ENCODE data around the gene TSN.

Gene TSN

DNA sequence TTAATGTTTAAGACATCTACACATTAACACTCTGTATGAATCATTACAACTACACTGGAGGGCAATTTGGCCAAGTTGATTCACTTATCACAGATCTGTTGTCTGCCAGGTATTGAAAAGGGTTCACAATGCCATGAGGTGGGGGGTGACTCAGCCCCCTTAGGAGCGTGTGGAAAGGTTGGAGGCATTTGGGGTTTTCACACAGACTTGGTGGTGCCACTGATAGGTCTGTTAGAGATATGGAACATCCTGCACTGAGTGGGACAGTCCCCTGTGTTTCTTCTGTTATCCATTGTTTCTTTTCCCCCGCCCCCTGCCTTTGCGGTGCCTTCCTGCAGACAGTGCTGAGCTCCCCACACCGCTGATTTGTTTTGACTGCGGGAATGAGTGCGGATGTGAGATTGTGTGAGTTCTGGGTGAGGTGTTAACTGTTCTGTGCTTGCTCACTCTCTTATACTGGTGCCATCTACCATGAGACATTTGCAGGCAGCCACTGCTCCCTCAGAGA, 9.3 kb upstream of the TSN start:
- peak; percentile 19 for DNase-seq (ENCODE audit: low spot score)

DNA sequence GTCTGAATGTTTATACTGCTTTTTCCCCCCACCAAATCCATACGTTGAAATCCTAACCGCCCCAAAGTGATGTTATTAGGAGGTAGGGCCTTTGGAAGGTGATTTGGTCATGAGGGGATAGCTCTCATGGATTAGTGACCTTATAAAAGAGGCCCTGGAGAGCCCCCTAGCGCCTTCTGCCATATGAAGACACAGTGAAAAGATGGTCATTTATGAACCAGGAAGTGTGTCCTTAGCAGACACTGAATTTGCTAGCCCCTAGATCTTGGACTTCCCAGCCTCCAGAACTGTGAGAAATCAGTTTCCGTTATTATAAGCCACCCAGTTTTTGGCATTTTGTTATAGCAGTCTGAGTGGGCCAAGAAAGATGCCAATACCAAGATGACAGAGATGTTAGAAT, 7.2 kb upstream of the TSN start:
- peak; percentile 16 for DNase-seq (ENCODE audit: low spot score)

DNA sequence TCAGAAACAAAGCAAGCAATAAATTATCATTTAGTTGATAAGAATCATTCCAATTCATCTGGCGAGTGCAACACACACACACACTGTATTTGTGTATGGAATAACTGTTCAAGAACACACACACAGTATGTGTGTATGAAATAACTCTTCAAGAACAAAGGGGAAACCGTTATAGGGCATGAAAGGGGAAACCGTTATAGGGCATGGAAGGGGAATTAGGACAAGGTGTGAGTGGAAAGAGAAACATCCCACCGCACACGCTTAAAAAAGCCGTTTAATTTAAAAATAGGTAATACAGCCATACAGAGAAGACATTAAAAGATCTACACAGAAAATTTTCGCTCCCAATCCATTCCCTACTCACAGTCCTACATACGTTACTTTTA, 607 bp upstream of the TSN start:
- DNase-seq (ENCODE audit: low spot score), result no peak

DNA sequence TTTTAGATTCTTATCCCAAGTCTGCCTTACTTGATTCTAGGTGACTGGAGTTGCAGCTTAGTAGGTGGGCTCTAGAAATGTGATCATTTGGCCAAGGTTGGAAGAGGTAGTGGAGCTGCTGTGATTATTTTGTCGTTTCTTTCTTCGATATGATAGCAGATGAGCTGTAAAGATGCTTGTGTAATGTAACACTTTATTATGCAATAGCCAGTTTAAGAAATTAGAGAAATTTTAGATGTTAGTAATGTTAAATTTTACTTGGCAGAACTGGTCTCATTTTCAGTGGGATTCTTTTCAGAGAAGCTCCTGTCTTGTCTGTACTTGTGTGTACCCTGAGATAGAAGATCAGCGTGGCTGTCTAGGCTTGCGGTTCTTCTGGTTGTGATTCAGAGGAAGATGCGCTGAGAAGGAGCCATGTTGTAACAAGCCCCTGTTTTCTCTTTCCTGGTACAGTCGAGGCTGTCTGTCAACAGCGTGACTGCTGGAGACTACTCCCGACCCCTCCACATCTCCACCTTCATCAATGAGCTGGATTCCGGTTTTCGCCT, 9.3 kb downstream of the TSN start:
- no peak for DNase-seq (ENCODE audit: low spot score)

DNA sequence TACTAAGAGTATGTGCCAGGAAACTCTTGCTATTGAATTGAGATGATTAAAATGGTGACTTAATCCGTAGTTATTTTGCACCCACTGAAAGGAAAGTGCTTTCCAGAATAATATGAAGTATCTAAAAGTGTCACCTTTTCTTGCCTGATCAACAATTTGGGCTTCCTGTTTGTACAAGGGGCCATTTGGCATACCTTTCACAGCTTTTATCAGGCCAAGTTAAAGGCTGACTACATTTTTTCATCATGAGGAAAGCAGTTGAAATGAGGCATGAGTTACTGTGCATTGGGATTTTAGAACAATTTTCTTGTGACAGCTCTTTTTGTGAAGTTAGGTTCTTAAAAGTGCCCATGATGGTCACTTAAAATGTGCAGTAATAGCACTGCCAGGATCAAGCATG, 11.2 kb downstream of the TSN start:
- DNase-seq (ENCODE audit: low spot score), result no peak

DNA sequence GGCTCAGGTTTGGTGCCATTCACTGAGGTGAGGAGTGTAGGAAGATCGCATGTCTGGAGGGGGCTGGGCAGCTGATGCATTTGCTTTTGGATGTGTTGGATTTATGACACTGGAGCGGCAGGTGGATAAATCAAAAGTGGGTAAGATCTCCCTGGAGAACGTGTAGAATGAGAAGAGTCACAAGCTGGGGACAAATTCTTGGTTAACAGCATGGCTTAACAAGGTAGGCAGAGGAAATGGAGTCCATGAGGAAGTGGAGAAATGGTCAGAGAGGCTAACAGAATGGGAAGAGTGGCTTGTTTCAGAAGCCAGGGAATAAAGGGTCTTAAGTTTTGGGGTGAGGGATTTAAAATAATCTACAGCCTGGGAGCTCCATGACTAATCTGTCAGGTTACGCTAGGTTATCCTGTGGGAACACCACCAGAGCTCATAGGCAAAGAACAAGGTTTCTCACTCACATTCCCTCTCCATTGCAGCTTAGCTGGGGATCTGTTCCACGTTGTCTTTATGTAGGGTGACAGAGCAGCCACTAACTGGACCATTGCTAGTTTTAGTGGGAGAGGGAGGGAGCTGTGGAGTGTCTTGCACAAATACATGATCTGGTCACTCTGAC, 12.8 kb downstream of the TSN start:
- DNase-seq (ENCODE audit: low spot score), result no peak

DNA sequence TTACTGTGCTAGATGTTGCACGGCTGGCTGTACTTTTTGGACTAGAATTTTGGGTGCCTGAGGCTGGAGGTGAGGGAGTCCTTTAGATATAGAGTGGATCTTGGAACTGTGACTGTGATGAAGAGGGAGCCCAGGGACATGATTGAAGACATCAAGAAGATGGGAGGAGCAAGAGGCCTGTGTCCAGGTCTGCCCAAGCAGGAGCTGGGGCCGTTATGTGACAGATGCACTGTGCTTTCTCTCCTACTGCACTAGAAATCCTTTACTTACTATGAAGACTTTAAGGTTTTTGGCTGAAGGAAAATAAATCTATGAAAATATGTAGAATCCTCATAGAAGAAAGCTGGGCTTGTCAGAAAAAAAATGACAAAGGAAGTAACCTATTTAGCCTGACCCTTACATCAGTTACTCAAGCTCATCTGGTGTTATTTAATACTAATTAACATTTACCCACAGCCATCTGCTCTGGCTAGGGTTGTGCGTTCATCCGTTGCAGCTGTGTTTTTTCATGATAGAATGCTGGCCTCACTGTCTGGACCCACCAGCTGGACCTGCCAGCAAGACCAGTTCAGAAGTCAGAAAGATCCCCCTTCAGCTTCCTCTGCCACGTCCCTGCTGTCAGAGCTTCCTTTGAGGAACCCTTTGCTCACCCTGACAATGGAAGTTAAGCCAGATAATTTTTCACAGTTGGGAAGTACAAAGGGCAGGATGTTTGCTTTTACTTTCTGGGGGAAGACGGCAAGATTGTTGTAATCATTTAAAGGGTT, 16.7 kb downstream of the TSN start:
- DNase-seq (ENCODE audit: low spot score), result no peak

DNA sequence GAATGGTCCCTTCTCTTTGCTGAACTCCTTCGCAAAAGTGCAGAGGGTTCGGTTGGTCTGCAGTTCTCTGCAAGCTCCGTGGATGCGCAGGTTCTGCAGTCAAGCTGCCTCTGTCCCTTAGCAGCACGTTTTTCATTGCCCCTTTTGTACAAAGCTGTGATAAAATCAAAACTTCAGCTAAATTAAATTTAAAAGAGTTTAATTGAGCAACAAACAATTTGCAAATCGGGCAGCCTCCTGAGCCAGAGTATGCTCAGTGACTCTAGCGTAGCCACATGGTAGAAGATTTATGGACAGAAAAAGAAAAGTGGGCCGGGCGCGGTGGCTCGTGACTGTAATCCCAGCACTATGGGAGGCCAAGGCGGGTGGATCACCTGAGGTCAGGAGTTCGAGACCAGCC, 18.8 kb downstream of the TSN start:
- no peak for DNase-seq (ENCODE audit: low spot score)

DNA sequence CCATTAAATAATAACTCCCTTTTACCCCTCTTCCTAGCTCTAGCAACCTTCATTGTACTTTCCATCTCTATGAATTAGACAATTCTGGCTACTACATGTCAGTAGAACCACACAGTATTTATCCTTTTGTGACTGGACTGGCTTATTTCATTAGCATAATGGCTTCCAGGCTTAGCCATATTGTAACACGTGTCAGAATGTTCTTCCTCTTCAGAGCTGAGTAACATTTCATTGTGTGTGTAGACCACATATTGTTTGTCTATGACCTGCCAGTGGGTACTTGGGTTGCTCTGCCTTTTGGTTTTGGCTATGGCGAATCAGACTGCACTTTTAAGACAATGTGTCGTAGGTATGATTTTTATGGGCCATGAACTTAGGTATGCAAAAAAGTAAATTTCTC, 20.9 kb downstream of the TSN start:
- no peak for DNase-seq (ENCODE audit: low spot score)

DNA sequence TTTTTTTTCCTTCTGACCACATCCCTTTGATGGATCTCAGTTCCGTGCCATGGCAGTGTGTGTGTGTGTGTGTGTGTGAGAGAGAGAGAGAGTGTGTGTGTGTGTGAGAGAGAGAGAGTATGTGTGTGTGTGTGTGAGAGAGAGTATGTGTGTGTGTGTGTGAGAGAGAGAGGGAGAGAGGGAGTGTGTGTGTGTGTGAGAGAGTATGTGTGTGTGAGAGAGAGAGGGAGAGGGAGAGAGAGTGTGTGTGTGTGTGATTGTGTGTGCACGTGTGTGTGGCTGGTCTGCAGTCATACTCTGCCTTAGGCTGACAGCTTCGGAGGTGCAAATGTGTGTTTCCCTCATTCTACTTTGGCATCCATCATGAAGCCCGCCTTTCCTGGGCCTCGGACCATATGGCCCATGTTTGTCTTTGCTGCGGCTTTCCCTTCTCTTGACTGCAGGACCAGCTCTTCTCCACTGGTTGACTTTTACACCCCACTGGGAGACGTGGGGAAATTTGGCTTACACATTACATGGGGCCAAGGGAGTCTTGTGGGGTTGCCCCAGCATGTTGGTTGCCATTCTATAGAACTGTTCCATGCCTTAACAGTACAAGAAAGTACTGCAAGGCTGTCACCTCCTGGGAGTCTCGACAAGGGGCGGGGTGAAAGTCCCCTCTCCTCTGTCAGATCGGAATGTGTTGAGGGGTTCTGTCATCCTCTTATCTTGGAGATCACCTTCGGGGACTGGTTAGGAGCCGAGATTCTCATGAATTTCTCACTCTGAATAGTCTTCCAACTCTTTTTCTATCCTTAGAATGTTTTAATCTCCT, 21.6 kb downstream of the TSN start:
- no peak for DNase-seq (ENCODE audit: low spot score)

DNA sequence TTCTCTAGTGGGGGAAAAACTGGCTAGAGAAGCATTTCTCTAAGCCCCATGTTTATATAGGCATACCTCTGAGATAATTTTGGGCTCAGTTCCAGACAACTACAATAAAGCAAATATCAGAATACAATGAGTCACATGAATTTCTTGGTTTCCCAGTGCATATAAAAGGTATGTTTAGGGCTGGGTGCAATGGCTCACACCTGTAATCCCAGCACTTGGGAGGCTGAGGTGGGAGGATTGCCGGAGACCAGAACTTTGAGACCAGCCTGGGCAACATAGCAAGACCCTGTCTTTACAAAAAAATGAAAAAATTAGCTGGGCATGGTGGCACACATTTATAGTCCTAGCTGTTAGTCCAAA, 22.2 kb downstream of the TSN start:
- no peak for DNase-seq (ENCODE audit: low spot score)

DNA sequence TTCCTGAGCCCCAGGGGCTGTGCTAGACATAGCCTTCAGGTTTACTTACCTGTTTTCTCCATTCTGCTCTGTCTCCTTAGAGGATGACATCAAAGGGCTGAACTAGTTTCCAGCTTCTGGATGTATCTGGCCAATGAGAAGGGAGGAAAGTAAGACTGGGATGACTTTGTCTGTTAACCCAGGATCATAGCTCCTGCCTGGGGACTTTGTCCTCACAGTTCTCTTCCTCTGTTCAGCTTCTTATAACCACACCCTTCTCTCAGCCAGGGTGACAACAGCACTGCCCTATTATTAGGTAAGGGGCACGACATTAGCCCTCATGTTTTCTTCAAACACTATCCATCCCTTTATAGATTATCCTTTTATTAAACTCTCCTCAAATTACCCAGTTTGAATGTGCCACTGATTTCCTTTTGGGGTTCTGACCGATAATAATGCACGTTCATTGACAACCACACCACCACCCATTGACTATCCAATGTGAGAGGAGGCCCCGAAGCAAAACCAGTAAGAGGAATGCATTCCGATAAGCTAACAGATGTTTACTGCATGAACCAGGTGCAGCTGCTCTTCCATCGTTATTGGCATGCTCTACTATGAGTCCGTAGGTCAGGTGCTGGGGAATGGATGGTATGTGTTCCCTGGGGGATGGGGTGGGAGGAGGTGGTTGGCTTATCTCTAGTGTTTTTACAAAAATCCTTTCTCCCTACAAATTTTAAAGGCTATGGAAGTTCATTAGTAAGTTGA, 23.5 kb downstream of the TSN start:
- DNase-seq (ENCODE audit: low spot score), result no peak

DNA sequence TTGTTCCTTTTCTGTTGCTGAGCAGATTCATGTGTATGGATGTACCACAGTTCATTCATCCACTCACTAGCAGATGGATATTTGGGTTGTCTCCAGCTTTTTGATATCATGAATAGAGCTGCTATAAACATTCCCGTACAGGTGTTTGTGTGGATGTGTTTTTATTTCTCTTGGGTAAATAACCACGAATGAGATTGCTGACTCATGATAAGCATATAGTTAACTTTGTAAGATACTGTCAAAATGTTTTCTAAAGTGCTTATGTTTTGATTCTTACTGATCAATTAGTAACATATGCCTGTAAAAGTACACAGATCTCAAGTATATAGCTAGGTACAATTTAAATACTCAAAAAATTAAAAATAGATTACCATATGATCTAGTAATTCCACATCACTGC, 27.7 kb downstream of the TSN start:
- DNase-seq (ENCODE audit: low spot score), result no peak

DNA sequence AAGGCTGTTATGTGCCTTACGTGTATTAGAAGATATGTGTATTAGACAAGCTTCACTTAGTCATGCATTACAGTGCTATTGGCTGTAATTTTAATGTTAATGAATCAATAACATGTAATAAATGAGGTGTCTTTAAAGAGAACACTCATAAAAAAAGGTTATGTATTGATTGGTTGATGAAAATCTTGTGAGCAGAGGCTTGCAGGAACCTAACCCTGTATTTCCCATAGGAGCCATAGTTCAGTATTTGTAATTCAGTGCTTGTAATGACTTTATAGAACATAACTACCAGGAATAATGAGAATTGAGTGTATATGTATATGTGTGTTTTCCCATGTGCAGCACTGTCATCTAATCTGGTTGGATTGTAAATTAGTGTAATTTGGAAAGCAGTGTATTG, 33.2 kb downstream of the TSN start:
- DNase-seq (ENCODE audit: low spot score), result no peak

DNA sequence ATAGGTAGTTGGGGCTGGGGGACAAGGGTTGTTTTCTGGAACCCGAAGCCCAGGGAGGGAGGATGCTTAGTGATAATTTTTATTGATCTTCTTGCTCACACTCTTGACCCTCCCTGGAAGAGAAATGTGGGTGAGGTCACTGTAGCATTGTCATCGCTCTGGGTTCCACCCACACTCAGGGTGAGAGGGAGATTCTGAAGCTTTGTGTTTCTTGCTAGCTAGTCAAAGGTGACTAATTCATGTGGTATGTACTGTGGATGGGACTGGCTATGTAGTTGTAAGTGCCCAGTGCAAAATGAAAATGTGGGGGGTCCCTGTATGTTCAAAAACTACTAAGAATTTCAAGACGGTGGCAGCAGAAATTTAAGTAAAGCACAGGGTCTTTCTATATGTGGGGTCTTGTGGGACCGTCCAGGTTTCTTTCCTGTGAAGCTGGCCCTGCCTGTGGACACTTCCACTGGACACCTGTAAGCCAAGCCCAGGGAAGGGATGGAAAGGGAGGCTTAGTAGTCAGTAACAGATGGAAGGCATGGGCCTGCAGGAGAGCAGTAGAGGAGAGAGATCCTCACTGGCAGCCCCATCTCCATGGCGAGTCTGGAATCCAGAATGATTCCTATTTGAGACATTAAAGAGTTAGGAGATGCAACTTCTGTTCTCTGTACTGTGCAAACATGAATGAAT, 35.0 kb downstream of the TSN start:
- peak; percentile 89 for DNase-seq (ENCODE audit: low spot score)

DNA sequence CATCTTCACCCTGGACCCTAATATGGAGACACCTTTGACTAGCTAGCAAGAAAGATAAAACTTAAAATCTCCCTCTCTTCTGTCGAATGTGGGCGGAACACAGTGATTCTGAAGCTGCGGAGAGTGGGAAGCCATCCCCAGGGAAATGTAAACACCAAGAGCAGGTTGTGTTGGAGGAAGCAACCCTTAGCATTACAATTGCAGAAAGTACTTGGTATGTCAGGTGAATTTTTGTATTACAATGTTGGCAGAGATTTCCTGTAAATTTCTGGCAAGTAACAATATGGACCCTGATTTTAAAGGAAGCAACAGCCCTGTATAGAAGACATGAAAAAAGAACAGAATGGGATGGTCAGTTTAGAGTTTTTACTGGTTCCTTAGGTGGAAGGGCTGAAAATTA, 35.8 kb downstream of the TSN start:
- no peak for DNase-seq (ENCODE audit: low spot score)

DNA sequence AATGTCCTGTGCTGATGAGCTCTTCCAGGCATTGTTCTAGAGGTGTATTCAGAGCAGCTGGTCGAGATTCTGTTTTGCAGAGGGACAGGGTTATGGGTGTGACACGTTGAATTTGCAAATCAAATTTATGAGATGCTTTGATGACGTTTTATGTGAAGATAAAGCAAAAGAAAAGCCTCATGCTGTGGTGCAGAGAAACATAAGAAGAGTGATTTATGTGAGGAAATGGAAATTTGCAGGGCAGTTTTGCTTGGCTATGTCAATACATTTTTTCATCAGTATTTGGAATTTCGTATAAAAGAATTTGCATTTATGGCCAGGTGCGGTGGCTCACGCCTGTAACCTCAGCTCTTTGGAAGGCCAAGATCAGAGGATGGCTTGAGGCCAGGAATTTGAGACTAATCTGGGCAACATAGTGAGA, 36.4 kb downstream of the TSN start:
- DNase-seq (ENCODE audit: low spot score), result no peak

DNA sequence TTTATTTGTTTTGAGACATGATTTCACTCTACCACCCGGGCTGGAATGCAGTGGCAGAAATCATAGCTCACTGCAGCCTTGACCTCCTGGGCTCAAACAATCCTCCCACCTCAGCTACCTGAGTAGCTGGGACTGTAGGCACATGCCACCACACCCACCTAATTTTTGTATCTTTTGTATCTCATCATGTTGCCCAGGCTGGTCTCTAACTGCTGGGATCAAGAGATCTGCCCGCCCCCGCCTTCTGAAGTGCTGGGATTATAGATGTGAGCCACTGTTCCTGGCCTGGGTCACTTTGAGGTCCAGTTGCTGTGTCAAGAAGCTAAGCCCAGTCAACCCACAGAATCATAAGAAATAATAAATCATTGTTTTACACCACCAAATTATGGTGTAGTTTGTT, 38.4 kb downstream of the TSN start:
- DNase-seq (ENCODE audit: low spot score), result no peak

DNA sequence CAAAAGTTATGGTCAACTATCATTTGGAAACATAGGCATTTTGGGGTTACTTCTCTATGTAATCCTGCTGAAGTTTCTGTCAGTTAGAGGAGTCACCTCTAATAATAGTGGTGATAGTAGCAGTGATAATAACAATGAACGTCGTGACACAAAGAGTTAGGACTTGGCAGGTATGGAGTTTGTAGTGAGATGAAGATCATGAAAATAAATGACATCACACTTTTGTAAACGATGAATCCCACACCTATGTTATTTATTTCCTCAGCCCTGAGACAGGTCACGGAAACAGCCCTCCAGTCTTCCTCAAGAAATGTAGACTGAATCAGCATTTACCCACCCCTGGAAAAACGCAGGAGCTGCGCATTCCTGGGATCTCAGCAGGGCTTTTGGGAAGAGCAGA, 38.8 kb downstream of the TSN start:
- DNase-seq (ENCODE audit: low spot score), result no peak

DNA sequence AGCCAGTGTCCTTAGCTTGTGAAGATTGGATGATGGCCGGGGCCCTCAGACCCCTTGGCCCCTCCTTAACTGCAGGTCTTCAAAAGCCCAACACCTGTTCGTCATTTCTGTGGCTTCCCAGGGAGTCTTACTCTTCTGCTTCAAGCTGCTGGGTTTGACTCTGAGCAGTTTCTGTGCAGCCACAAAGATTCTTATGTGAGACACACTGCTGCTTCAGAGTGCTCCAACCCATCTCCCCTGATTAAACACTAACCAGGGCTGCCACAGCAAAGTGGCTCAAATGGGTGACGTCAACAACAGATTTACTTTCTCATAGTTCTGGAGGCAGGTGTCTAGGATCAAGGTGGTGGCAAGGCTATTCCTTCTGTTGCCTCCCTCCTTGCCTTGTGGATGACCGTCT, 40.8 kb downstream of the TSN start:
- DNase-seq (ENCODE audit: low spot score), result no peak

DNA sequence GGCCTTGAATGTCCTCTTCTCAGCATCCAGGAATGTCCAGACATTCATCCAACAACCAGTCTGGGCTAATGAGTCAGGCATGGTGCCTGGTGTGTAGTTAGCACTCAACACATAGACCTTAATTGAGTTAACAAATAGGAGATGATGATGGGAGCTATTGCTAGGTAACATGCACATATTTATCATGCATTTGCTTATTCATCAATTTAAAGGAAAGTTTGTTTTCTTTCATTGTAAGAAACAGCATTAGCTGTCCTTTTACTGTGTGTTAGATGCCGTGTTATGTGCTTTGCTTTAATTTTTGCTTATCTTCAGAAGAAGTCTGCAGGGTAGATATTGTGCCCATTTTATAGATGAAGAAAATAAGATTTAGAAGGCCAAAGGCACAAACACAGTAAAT, 43.2 kb downstream of the TSN start:
- no peak for DNase-seq (ENCODE audit: low spot score)

DNA sequence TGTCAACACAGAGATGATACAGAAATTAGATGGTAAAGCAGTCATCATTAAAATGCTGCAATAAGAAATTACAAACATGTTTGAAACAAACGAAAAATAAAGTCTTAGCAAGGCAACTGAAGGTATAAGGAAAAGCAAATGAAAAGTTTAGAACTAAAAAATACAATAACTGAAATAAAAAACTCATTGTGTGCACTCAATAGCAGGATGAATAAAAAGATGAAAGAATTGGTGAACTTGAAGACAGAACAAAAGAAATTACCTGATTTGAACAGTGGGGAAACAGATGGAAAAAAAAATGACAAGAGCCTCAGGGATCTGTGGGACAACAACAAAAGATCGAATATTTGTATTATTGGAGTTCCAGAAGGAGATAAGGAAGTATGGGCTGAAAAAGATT, 46.5 kb downstream of the TSN start:
- DNase-seq (ENCODE audit: low spot score), result no peak
